Stimulated activated naive CD4-positive, alpha-beta T cell treated with Interleukin-2 at 50 U/mL for 16 hours (primary cell): ENCODE data around the gene SLC12A1.
"Not testable (repeated sequence)": the region's sequence is repeated elsewhere in the genome, so short reads cannot be mapped to it uniquely, and the experiment has no call there.

ENCODE experiments used
- DNase-seq: peaks from one replicate; lab custom pipeline; 2025; lab: John Stamatoyannopoulos, UW

The SLC12A1 gene

DNA sequence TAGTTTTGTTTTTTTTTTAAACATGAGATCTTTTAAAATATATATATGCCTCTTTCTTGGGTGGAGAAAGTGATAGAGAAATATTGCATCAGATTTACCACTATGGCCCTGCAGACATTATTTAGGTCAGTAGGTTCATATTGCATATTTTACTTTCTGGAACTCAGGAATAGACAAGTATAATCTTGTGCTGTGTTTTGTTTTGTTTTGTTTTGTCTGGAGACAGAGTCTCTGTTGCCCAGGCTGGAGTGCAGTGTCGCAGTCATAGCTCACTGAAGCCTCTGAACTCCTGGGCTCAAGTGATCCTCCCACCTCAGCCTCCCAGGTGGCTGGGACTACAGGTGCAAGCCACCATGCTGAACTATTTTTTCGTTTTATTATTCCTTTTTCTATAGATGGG, 103.6 kb downstream of the SLC12A1 start:
- DNase-seq, result no peak

DNA sequence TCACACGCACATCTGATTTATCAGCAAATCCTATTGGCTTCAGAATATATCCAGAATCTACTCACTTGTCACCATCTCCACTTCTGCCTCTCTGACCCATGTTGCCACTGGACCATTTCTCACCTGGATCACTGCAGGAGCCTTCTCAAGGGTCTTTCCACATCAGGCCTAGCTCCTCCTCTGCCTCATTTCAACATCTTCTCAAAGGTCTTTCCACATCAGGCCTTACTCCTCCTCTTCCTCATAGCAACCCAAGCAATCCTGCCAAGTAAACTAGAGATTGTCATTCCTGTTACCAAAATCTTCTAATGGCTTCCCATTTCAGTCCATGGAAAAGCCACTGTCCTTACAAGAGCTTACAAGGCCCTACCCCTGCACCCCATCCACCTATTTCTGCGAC, 107.1 kb downstream of the SLC12A1 start:
- DNase-seq, result no peak

DNA sequence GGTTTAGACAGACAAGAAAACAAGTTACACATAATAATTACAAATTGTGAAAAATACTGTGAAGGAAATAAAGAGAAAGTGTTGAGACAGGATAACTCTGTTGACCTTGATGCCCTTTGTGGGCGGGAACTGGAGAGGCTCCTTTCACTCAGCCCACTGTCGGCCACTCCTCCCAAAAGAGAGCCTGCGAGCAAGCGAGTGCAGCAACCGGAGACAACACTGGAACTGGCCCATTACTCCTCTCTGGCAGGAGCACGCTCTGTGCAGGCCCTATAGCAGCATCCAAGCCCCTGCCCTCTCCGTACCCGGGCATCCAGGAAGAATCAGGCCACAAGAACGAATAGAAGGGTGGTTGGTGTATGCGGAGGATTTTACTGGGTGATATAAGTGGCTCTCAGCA, 108.9 kb downstream of the SLC12A1 start:
- DNase-seq, result no peak

DNA sequence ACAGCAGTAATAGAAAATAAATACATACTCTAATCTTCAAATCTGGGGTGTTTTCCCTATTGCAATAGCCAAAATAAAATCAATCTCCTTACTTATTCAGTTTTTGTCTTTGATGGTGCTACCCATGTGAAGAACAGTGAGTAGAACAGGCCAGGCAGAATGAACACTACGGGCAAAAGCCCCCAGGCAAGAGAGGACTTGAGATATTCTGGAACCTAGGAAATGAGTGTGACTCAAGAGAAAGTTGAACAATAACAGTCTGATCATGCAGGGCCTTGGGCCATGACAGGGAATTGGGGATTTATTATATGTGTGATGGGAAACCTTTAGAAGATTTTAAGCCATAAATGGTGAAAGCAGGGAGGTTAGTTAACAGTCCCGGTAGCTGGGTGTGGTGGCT, 111.1 kb downstream of the SLC12A1 start:
- DNase-seq, result no peak

DNA sequence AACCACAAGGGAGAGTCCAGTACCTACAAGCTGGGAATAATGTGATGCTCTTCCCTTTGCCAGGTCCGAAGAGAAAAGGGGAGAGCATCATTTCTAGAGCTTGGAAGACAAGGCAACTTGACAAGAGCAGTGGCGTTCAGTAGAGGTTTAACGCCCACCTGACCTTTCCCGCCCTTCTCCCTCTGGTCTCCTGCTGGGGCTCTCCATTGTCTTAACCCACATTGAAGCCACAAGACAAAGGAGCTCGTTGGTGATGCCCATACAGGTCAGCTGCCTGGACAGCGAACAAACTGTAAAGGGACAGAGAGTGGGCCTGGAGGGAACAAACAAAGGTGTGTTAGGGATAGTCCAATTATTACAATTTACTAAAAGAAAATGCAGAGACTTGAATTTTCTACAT, 112.0 kb downstream of the SLC12A1 start:
- no peak for DNase-seq

DNA sequence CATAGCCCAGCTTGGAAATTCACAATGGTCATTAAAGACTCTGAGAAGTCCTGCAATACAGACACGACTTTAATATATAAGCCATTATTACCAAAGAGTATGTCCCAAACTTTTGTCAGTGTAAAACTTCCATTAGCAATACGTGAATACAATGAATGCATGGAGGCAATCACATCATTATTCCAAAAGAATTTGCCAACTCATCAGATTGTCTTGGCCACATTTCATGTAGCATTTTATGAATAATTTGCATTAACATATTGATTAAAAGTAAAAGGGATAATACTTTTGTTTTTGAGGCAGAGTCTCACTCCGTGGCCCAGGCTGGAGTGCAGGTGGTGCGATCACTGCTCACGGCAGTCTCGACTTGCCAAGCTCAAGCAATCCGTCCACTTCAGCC, 117.2 kb downstream of the SLC12A1 start:
- DNase-seq, result no peak

DNA sequence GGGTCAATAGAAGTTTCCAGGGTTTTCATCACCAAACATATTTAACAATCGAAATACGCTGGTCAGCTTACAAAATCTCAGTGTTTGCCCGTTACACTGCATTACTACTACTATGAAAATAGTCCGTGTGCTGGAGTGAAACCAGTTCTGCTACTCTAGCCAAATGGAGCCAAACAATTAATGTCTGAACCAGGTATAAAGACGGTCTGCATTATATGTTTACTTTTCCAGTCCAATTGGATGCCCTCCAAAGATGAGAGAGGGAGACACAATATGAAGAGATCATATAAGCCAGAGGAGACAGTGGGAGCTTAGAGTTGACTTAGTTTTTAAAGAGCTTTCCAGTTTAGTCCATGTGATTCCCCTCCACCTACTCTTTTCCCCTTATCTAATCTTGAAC, 118.8 kb downstream of the SLC12A1 start:
- no peak for DNase-seq

DNA sequence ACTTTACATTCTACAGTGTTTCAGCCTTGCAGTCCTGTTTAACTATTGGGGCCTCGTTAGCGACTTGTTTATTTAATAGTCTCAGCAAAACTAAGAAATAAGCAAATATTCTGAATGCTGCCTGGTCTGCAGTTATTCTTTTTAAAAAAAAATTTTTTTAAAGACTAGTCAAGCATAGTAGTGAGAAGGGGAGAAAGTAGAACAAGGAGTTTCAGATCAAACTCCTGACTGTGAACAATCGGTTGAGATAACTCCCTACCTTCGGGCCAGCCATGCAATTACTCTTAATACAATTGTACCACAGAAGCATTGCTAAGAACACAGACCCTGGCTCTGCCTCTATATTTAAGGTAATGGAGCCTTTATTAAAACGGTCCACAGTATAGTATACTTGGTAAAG, 119.3 kb downstream of the SLC12A1 start:
- no peak for DNase-seq

DNA sequence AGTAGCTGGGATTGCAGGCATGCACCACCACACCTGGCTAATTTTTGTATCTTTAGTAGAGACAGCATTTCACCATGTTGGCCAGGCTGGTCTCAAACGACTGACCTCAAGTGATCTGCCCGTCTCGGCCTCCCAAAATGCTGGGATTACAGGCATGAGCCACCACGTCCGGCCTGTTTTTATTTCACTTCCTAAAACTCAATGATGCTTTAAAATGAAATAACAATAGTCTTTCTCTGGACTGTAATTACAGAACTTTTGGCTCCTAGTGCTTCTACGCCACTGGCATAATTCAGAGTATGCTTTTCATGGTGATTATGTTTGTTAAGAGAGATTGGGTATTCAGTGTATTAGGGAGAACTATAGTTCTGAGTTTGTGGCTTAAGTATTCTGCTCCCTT, 120.1 kb downstream of the SLC12A1 start:
- not testable (repeated sequence) for DNase-seq

DNA sequence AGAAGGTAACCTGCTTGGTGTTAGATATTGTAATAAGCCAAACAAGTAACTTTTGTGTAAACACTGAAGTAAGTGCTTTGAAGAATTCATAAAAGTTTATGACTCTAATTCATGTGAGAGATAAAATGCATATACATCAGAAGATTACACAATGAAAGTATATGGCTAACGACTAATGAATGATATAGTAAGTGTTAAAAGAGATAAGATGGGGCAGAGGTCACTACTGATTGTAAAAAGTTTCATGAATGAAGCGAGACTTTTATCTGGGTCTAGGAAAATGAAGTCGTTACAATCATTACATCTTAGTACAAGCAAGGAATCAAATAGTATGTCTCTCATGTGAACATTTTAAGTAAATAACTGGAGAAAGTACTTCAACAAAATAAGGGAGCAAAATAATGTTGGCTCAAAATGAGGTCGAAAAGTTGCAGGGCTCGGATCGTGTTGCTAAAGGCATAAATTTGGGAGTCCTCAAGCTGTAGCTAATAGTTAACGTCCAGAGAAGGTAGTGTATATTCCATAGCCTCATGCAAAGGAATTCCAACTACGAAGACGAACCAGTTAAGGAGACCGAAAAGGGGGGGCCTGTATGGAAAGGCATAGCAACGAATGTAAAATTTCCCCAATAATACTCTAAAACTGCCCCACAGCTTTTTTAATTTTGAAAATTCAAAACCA, 124.1 kb downstream of the SLC12A1 start:
- DNase-seq, result no peak

DNA sequence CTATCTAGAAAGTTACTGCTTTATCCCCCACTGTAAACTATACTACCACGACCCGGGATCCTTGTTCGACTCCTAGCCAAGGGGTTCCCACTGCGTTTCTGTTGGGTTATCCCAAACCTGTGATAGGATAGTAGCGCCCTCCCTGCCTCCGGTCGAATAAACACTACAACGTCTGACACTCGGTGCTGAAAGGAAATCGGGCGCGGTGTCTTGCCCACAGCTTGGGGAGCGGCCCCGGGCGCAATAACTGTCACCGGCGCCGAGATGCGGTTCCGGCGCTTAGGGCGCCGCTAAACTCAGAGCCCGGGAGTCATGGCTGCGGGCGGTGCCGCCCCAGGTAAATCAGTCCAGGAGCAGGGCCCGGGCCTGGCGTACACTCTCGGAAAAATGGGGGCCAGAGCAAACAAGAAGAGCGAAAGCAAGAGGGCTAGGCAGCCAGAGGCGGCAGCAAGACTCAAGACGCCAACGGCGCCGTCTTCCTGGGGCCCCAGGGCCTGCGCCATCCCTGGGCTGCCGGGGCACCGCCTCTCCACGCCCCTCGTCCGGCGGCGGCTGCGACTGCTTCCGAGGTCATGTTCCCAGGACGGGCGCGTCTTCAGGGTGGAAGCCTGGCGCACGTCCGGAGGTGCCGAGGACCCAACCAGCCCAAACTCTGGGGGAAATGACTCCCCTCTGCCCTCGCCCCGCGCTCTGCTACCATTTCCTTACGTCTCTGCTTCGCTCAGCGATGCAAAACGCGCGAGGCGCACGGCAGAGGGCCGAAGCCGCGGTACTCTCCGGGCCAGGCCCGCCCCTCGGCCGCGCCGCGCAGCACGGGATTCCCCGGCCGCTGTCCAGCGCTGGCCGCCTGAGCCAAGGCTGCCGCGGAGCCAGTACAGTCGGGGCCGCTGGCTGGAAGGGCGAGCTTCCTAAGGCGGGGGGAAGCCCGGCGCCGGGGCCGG, 125.0 kb downstream of the SLC12A1 start, which contains the start of gene DUT:
TSS of gene DUT (plus strand) at position 575 of the 941 bp plus-strand sequence. CDS start at position 662, 87 bp downstream.
- DNase-seq, result peak; percentile 82

DNA sequence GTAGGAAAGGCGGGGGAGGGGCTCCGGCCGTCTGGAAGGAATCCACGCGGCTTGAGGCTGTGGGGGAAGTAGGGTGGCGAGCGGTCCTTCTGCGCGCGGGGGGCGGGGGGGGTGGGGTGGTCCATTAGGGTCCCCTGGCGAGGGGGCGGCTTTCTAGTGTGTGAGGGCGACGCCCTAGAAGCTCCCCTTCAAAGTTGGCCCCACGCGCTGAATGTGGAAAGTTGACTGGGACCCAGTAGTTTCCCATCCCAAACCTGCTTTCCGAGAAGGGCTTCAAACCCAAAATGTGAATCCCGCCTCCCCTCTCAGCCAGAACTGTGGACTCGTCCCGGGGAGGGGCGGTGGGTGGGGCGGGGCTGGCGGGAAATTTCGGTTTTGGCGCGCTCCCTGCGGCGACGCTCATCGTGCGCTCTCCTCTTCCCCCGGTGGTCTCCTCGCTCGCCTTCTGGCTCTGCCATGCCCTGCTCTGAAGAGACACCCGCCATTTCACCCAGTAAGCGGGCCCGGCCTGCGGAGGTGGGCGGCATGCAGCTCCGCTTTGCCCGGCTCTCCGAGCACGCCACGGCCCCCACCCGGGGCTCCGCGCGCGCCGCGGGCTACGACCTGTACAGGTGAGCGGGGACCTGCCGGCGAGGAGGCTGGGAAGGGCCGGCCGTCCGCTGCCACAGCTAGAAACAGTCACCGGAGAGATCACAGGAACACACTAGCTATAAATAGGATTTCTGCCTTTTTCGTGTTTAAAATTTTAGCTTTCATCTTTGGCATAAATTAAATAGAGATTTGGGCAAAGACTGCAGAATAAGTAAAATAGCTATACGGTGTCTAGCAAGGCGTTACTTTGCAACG, 125.9 kb downstream of the SLC12A1 start:
- DNase-seq, result peak; percentile 79

DNA sequence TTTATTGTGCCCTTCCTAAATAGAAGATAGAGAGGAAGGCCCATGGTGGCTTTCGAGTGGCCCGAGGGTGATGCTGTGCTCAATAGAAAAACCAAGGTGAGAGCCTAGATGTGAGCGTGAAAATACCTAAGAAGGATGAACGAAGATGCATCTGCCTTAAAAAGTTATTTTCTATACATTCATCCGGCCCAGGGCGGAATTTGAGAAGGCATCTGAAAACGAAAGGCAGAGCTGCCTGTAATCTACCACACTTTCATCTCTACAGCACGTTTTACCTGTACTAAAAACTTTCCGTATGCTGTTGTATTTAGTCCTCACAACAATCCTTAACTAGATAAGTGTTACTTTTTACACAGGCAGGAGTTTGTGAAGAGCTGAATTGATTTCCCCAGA, 126.5 kb downstream of the SLC12A1 start:
- no peak for DNase-seq

DNA sequence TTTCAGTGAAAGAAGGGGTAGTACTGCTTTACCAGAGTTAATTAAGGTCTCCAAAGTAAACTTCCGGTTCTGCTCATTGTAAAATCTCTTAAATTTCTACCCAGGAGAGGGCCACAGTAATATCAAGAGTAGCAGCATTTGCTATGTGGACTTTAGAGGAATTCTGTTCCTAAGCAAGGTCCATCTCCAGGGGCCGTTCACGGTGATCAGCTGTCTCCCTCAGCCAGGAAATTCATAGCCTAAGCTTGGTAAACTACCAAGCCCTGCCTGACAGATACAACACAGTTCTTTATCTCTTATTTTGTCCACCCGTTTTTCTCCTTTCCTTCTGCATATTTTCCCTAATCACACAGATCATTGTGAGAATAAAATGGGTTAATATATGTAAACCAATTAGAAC, 127.4 kb downstream of the SLC12A1 start:
- DNase-seq, result no peak

DNA sequence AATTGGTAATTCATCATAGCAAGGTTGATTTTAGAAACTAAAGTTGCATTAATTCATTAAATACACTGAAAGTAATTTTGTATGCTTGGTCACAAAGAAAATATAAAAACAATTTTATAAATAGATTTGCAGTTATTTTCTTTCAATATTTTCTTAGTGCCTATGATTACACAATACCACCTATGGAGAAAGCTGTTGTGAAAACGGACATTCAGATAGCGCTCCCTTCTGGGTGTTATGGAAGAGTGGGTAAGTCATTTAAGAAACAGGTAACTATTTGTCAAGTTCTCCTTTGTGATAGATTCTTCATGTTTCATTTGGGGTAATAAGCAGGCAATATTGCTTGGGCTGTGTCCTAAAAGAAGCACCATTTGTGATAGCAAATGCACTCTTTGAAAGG, 128.2 kb downstream of the SLC12A1 start:
- no peak for DNase-seq

DNA sequence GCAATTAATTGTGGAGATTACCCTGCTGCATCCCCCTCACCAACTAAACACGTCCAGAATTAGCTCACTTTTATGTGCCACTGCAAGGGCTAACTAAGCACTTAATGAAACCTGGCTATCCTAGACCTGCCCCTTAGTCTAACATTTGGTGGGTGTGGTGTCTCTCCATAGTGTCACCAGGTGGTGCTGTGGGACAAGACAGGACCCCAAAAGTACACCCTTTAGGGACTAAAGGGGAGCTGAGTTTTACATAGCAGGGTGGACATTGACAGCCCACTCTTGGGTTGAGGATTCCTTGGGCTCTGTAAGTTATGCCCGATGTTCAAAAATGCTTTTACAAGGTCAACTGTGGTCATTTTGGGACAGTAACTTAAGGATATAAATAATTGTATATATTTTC, 130.8 kb downstream of the SLC12A1 start:
- no peak for DNase-seq

DNA sequence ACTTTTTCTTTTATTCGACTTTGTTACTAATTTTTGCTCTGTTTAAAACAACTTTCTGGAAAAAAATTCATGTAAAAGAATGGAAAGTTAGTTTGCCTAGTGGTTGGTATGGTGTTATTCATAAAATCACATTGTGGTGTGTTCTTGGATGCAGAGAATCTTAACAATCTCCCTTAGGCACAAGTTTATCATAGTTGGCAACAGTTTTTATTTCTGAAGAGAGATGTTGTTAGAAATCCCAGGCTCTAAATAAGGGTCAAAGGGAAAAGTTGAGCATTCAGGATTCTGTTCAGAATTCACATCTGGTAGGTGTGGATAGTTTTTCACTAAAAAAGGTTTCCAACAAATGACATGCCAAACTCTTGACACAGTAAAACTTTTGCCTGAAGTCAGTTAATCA, 131.5 kb downstream of the SLC12A1 start:
- DNase-seq, result no peak

DNA sequence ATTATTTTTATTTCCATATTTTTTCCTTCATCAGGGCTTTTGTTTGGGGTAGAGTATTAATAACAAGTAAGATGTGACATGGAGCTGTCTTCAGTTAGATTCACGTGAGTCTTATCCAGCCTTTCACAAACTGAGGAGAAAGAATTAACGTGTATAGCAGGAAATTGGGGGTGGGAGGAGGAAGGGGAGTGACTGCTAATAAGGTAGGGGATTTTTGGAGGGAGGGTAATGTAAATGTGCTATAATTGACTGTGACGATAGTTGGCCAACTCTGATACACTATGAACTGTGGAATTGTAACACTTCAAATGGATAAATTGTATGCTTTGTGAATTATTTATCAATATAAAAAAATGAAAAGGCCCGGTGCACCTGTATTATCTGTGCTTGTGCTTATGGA, 134.0 kb downstream of the SLC12A1 start:
- no peak for DNase-seq

DNA sequence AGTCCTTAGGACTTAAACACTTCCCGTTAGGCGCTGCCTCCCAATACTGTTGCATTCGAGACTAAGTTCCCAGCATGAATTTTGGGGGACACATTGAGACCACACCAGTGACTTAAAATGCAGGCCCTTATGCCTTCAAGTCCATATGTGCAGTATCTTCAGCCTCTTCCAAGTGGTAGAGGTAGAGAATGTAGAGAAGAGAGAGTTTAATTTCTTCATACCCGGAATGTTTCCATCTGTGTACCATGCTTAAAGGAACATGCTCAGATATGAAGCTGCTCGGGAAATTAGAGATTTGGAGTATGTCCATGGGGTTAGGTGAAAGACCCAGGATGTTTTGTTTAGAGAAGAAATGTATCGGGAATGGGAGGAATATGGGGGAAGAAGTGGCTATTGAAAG, 137.8 kb downstream of the SLC12A1 start:
- no peak for DNase-seq

DNA sequence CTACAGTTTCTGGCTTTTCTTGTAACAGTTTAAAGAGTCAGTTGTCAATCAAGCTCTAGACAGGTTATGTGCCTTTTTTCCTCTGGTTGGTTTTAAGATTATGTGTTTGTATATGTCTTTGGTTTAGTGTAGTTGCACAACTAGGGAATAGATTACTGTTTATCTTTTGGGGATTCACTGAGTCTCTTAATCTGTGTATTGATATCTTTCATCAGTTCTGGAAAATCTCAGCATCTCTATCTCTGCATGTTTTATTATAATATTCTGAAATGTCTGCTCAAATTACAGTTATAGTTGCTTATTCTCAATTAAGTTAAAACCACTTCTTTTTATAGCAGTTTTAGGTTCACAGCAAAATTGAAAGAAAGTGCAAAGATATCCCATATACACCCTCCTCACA, 139.4 kb downstream of the SLC12A1 start:
- no peak for DNase-seq

DNA sequence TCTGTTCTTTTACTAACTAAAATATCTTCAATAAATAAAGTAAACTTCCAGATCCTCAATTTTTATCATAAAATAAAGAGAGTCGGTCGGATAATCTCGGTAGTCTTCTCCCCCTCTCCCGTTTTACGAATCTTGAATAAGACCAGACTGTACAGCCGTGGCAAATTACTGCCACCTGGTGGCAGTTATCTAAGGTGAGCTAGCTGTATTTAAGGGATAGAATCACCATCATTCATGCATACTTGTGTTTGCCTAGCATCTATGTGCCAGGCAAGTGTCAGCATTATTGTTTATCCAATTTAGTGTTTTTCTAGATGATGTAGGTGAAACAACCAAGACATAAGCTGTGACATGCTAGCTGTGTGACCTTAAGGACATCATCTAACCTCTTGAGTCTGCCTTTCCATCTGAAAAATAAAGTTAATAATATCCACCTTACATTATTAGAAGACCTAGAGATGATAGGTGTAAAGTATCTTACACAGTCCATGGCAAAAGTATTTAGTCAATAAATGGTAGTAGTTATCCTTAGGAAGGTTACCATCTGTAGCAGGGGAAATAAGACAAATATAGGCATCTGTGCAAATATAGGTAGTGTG, 146.5 kb downstream of the SLC12A1 start:
- DNase-seq, result peak; percentile 35
